Activated naive CD4-positive, alpha-beta T cell treated with anti-CD3 and anti-CD28 coated beads for 36 hours (primary cell): Measurements from ENCODE around the gene RUFY3. TPM values are rescaled to one million over a fixed set of nuclear protein-coding genes. Genes with fewer than 3 reads are reported as not detected.
"Not testable (repeated sequence)": the region's sequence is repeated elsewhere in the genome, so short reads cannot be mapped to it uniquely, and the experiment has no call there.

Experiments
- CTCF ChIA-PET: fragments of 350-600 bp; sonication (Branson Sonifier 250); formaldehyde crosslinking; loops from one replicate; lab custom pipeline; 2021; ENCODE audit warnings: antibody characterized with exemption; lab: Charles Lee
- DNase-seq: peaks from one replicate; pipeline ENCODE4 v3.0.0-alpha.2; 2020
- H3K27ac Mint-ChIP-seq: one replicate; pipeline ENCODE4 v1.8.0; 2021; ENCODE audit warnings: mild to moderate bottlenecking, mixed read lengths
- H3K27me3 Mint-ChIP-seq: one replicate; pipeline ENCODE4 v1.8.0; 2021; ENCODE audit warnings: low read depth, mixed read lengths
- H3K36me3 Mint-ChIP-seq: one replicate; pipeline ENCODE4 v1.8.0; 2021; ENCODE audit warnings: low read depth, mixed read lengths
- H3K4me1 Mint-ChIP-seq: one replicate; pipeline ENCODE4 v1.8.0; 2021; ENCODE audit warnings: low read depth, mixed read lengths
- H3K4me3 Mint-ChIP-seq: one replicate; pipeline ENCODE4 v1.8.0; 2021; ENCODE audit warnings: mild to moderate bottlenecking, moderate library complexity, mixed read lengths
- H3K9me3 Mint-ChIP-seq: one replicate; pipeline ENCODE4 v1.8.0; 2021; ENCODE audit warnings: mixed read lengths
- intact Hi-C: fragments of 100-400 bp; cut with micrococcal nuclease; formaldehyde crosslinking; loops from one replicate; pipeline ENCODE4 v1.15.1; 2023
- total RNA-seq, 2 experiments: library from RNA; stranded (reverse); gene quantifications; one replicate each; pipeline ENCODE4 v1.2.3, GENCODE V29; 2021

RUFY3 gene
- total RNA-seq = 10 to 100 TPM; 14.9 to 18.0 TPM

- Mint-ChIP-seq H3K4me3 (peak within 1 kb of the TSS; percentile 4), H3K4me1 (peaks cover 24% of the 10 kb centered on the region)
- intact Hi-C loops = no loop called here
Measured at GRCh38 chr4:70721747-70722146, at the start of gene RUFY3. Gene RUFY3, plus strand, starts transcription at chr4:70721964. Its CDS starts 610 bp downstream, at chr4:70722574.

GRCh38 chr4:70674191-70674590 is 47.6 kb upstream of the RUFY3 start:
- no peaks in the 10 kb centered on the region for H3K36me3 Mint-ChIP-seq
- H3K27me3 Mint-ChIP-seq = peaks cover 2% of the 10 kb centered on the region
- peaks cover 9% of the 10 kb centered on the region for H3K4me1 Mint-ChIP-seq
- no peaks in the 10 kb centered on the region for H3K9me3 Mint-ChIP-seq
- no peak overlapping the region for H3K4me3 Mint-ChIP-seq
- intact Hi-C loops = no loop called here
- no peak for DNase-seq
- CTCF ChIA-PET = interaction anchor here (0.6 to 1.3 kb wide), 4 partner anchors 9 to 644 kb away, joined by 3 read pairs; no protein-coding TSS in a partner anchor
- no peak overlapping the region for H3K27ac Mint-ChIP-seq

More at GRCh38 chr4:70721747-70722146, at the start of gene RUFY3:
- Mint-ChIP-seq H3K27ac (no peak within 1 kb of the TSS), H3K36me3 (no peaks in the 10 kb centered on the region), H3K9me3 (no peaks in the 10 kb centered on the region), H3K27me3 (no peaks in the 10 kb centered on the region)
- CTCF ChIA-PET = interaction anchor here (0.6 to 5.9 kb wide), 5 partner anchors 14 to 306 kb away, joined by 3 to 37 read pairs (median 5); partner anchors contain the start of gene UTP3
- DNase-seq = no peak

- H3K36me3 Mint-ChIP-seq = no peaks in the 10 kb centered on the region
- CTCF ChIA-PET = interaction anchor here (0.6 kb wide), 1 partner anchor 644 kb away, joined by 3 read pairs; no protein-coding TSS in a partner anchor
- H3K27ac Mint-ChIP-seq = no peak overlapping the region
- intact Hi-C loops = no loop called here
- H3K9me3 Mint-ChIP-seq = no peaks in the 10 kb centered on the region
- H3K27me3 Mint-ChIP-seq = peaks cover 2% of the 10 kb centered on the region
- no peak overlapping the region for H3K4me3 Mint-ChIP-seq
- H3K4me1 Mint-ChIP-seq = peaks cover 9% of the 10 kb centered on the region
- no peak for DNase-seq
Measured at GRCh38 chr4:70674731-70675130, 47.0 kb upstream of the RUFY3 start.

GRCh38 chr4:70676554-70677090 is 45.1 kb upstream of the RUFY3 start:
- Mint-ChIP-seq H3K9me3 (no peaks in the 10 kb centered on the region), H3K27me3 (peaks cover 2% of the 10 kb centered on the region), H3K4me1 (peaks cover 9% of the 10 kb centered on the region), H3K4me3 (no peak overlapping the region), H3K27ac (no peak overlapping the region), H3K36me3 (no peaks in the 10 kb centered on the region)
- no peak for DNase-seq
- CTCF ChIA-PET = interaction anchor here (0.6 kb wide), 1 partner anchor 367 kb away, joined by 3 read pairs; no protein-coding TSS in a partner anchor
- intact Hi-C loops = no loop called here

- H3K27ac Mint-ChIP-seq = no peak overlapping the region
- H3K9me3 Mint-ChIP-seq = no peaks in the 10 kb centered on the region
- no peak for DNase-seq
- CTCF ChIA-PET = interaction anchor here (1.5 kb wide), 1 partner anchor 26 kb away, joined by 4 read pairs; no protein-coding TSS in a partner anchor
- H3K4me1 Mint-ChIP-seq = peaks cover 9% of the 10 kb centered on the region
- H3K27me3 Mint-ChIP-seq = peaks cover 2% of the 10 kb centered on the region
- no peak overlapping the region for H3K4me3 Mint-ChIP-seq
- no peaks in the 10 kb centered on the region for H3K36me3 Mint-ChIP-seq
- intact Hi-C loops = no loop called here
Measured at GRCh38 chr4:70678383-70678999, 43.3 kb upstream of the RUFY3 start.

GRCh38 chr4:70680934-70681333 is 40.8 kb upstream of the RUFY3 start:
- Mint-ChIP-seq H3K36me3 (no peaks in the 10 kb centered on the region), H3K9me3 (no peaks in the 10 kb centered on the region), H3K4me3 (no peak overlapping the region), H3K27ac (no peak overlapping the region), H3K4me1 (peaks cover 9% of the 10 kb centered on the region), H3K27me3 (no peaks in the 10 kb centered on the region)
- CTCF ChIA-PET = no interaction called here
- intact Hi-C loops = no loop called here
- DNase-seq = no peak

GRCh38 chr4:70681704-70682103 is 40.1 kb upstream of the RUFY3 start:
- CTCF ChIA-PET = no interaction called here
- Mint-ChIP-seq H3K4me1 (peaks cover 9% of the 10 kb centered on the region), H3K27me3 (no peaks in the 10 kb centered on the region), H3K4me3 (no peak overlapping the region), H3K9me3 (no peaks in the 10 kb centered on the region), H3K36me3 (no peaks in the 10 kb centered on the region), H3K27ac (no peak overlapping the region)
- no peak for DNase-seq
- intact Hi-C loops = no loop called here

- H3K36me3 Mint-ChIP-seq, H3K9me3 Mint-ChIP-seq, H3K27ac Mint-ChIP-seq, H3K4me3 Mint-ChIP-seq, H3K4me1 Mint-ChIP-seq, H3K27me3 Mint-ChIP-seq, CTCF ChIA-PET, DNase-seq, intact Hi-C loops: not testable (repeated sequence)
Measured at GRCh38 chr4:70682142-70682541, 39.6 kb upstream of the RUFY3 start.

GRCh38 chr4:70687392-70687791 is 34.4 kb upstream of the RUFY3 start:
- Mint-ChIP-seq H3K27ac (peak overlapping the region; percentile 99), H3K9me3 (no peaks in the 10 kb centered on the region), H3K4me3 (peak overlapping the region; percentile 87), H3K27me3 (no peaks in the 10 kb centered on the region), H3K36me3 (peaks cover 26% of the 10 kb centered on the region), H3K4me1 (peaks cover 30% of the 10 kb centered on the region)
- CTCF ChIA-PET = interaction anchor here (0.6 to 1.3 kb wide), 8 partner anchors 13 to 150 kb away, joined by 3 to 6 read pairs (median 3); no protein-coding TSS in a partner anchor
- intact Hi-C loops = loop anchor here (5.0 kb wide), 1 partner anchor 925 kb away; the partner anchor contains the start of gene SULT1B1
- peak; percentile 18 for DNase-seq

GRCh38 chr4:70687821-70688794 is 33.7 kb upstream of the RUFY3 start, which contains the start of gene UTP3:
Gene UTP3, plus strand, starts transcription at chr4:70688532. Its CDS starts 146 bp downstream, at chr4:70688678.
- Mint-ChIP-seq H3K27me3 (no peaks in the 10 kb centered on the region), H3K4me3 (peak within 1 kb of the TSS; percentile 87), H3K4me1 (peaks cover 30% of the 10 kb centered on the region), H3K36me3 (peaks cover 27% of the 10 kb centered on the region), H3K27ac (peak within 1 kb of the TSS; percentile 99), H3K9me3 (no peaks in the 10 kb centered on the region)
- DNase-seq = peak; percentile 96
- intact Hi-C loops = loop anchor here (1.0 to 5.0 kb wide), 12 partner anchors 16 to 926 kb away; partner anchors contain the start of genes DCK, GRSF1, MOB1B and SULT1B1
- CTCF ChIA-PET = interaction anchor here (0.6 to 2.1 kb wide), 15 partner anchors 9 to 150 kb away, joined by 3 to 9 read pairs (median 3); partner anchors contain the start of gene RUFY3

- no peaks in the 10 kb centered on the region for H3K27me3 Mint-ChIP-seq
- peak overlapping the region; percentile 87 for H3K4me3 Mint-ChIP-seq
- DNase-seq = peak; percentile 32
- H3K27ac Mint-ChIP-seq = peak overlapping the region; percentile 99
- peaks cover 29% of the 10 kb centered on the region for H3K36me3 Mint-ChIP-seq
- CTCF ChIA-PET = interaction anchor here (0.7 to 2.7 kb wide), 11 partner anchors 9 to 87 kb away, joined by 3 to 13 read pairs (median 4); partner anchors contain the start of gene RUFY3
- no peaks in the 10 kb centered on the region for H3K9me3 Mint-ChIP-seq
- peaks cover 33% of the 10 kb centered on the region for H3K4me1 Mint-ChIP-seq
- intact Hi-C loops = loop anchor here (1.0 to 5.0 kb wide), 12 partner anchors 15 to 927 kb away; partner anchors contain the start of genes DCK, GRSF1, MOB1B and SULT1B1
Measured at GRCh38 chr4:70688795-70689231, 33.0 kb upstream of the RUFY3 start.
